Mammary epithelial cell (primary cell): ENCODE results near the gene PROSER1.

Experiments used
- CTCF ChIP-seq, 2 donors: IDR thresholded peaks in 1 of 2; conservative IDR thresholded peaks in 1 of 2; 2 replicates each; pipeline ENCODE4 v1.5.1; 2011 to 2012; ENCODE audit warnings: inconsistent platforms in 2 of 2, low read length in 2 of 2, mild to moderate bottlenecking in 2 of 2, control low read depth in 1 of 2, low read depth in 1 of 2; ENCODE audit not compliant: insufficient read depth in 1 of 2; ENCODE audit errors: extremely low read depth in 1 of 2
- EZH2 ChIP-seq: IDR thresholded peaks from 2 replicates; pipeline ENCODE4 v1.6.1; 2012; ENCODE audit warnings: low read length, inconsistent platforms, borderline replicate concordance

- TF ChIP-seq CTCF (conservative IDR thresholded peaks at IDR 0.05 in 1 of 2, IDR thresholded peaks at IDR 0.05 in 1 of 2; ENCODE audit: extremely low read depth in 1 of 2, insufficient read depth in 1 of 2, low read depth in 1 of 2, low read length in 2 of 2) (no peak), EZH2 (no peak)
Measured at GRCh38 chr13:39035799-39036198, 2.1 kb downstream of the PROSER1 start.
